IMR-90 (cell line): ENCODE measurements around the gene MT1E.

Source experiments
- BHLHE40 ChIP-seq: fragments of 150-350 bp; IDR thresholded peaks from 2 replicates; pipeline ENCODE4 v1.6.1; 2016; ENCODE audit warnings: mild to moderate bottlenecking, low read depth, low read length
- CTCF ChIP-seq: conservative IDR thresholded peaks from 2 replicates; pipeline ENCODE4 v1.5.1; 2012; ENCODE audit warnings: mild to moderate bottlenecking, low read depth, low read length, improper control_type of control experiment
- MXI1 ChIP-seq: IDR thresholded peaks from 2 replicates; pipeline ENCODE4 v1.6.1; 2012; ENCODE audit warnings: low read depth, mild to moderate bottlenecking, low read length, moderate library complexity, borderline replicate concordance
- RCOR1 ChIP-seq: IDR thresholded peaks from 2 replicates; pipeline ENCODE4 v1.6.1; 2012; ENCODE audit warnings: mild to moderate bottlenecking, low read length, improper control_type of control experiment; ENCODE audit not compliant: insufficient replicate concordance
- USF2 ChIP-seq: fragments of 150-350 bp; IDR thresholded peaks from 2 replicates; pipeline ENCODE4 v1.6.1; 2017; ENCODE audit warnings: mild to moderate bottlenecking, antibody characterized with exemption, low read length, low read depth

DNA sequence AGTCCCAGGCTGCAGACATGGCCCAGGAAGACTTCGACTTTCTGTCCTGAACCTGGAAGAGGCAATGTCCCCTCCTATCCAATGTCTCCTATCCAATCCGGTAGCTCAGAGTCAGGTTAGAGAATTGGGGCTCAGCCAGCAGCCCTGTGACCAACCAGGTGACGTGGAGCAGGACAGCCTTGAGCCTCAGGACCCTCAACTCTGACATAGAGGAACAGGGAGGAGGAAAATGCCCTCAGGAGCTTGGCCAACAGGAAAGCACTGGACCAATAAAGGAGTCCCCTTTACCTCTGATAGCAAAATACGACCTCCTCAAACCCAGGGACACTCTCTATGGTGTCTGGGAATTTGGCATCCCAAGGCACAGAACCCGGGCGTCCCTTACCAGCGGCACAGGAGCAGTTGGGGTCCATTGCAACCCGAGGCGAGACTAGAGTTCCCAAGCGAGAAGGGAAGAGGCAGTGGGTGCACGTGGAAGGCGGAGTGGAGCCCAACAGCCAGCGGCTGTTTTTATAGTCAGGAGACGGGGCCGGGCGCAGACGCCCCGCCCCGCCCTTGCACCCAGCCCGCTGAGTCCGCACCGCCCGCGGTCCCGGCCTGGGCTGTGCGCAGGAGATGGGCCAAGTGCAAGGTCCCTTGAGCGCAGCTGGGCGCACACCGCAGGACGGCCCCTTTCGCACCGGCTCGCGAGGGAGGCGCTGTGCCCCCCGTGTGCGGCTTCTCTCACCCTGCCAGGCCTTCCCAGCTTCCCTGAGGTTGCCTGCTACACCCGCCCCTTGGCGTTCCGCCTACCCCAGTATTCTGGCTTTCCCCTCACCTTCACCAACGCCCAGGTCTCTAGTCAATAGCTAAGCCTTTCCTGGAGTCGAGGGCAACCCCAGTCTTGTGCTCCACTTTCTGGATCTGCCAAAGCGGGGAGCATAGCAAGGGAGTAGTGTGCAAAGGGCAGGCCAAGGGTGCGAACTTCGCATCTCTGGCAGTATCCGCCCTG lies 42.3 kb downstream of the MT1E start, which contains the start of gene MT1G:
- TF ChIP-seq CTCF (no peak), RCOR1 (no peak), USF2 (no peak), BHLHE40 (no peak), MXI1 (no peak)
